HepG2 (cell line): Measurements from ENCODE around the gene F12. TPM values are rescaled to one million over a fixed set of nuclear protein-coding genes. Genes with fewer than 3 reads are reported as not detected.

Experiments used
- ARHGAP35 ChIP-seq: sonication (generic); formaldehyde crosslinking; IDR thresholded peaks from 2 replicates; pipeline ENCODE4 v1.9.0; 2022; ENCODE audit warnings: mild to moderate bottlenecking, inconsistent platforms, moderate library complexity, missing genetic modification reagents, borderline replicate concordance
- ARNT2 ChIP-seq: sonication (generic); formaldehyde crosslinking; IDR thresholded peaks from 2 replicates; pipeline ENCODE4 v1.8.0; 2022; ENCODE audit warnings: mild to moderate bottlenecking, low read depth, missing genetic modification reagents, moderate library complexity
- BATF2 ChIP-seq: sonication (generic); formaldehyde crosslinking; IDR thresholded peaks from 2 replicates; pipeline ENCODE4 v1.8.0; 2022; ENCODE audit warnings: mild to moderate bottlenecking, missing genetic modification reagents, moderate library complexity
- ELF1 ChIP-seq: sonication (generic); formaldehyde crosslinking; IDR thresholded peaks from 2 replicates; pipeline ENCODE4 v1.4.0; 2020; ENCODE audit warnings: missing genetic modification reagents
- HNF1B ChIP-seq: sonication (generic); formaldehyde crosslinking; IDR thresholded peaks from 2 replicates; pipeline ENCODE4 v1.5.1; 2020; ENCODE audit warnings: mild to moderate bottlenecking, moderate library complexity, missing genetic modification reagents
- LCORL ChIP-seq, 2 experiments: fragments of 450-650 bp in 1 of 2; sonication (generic) in 1 of 2; formaldehyde crosslinking in 1 of 2; IDR thresholded peaks; 2 replicates each; pipeline versions ENCODE4 v1.5.0 to v1.6.1; 2017 to 2020; ENCODE audit warnings: antibody characterized with exemption in 1 of 2, missing genetic modification reagents in 1 of 2
- NFKB2 ChIP-seq: sonication (generic); formaldehyde crosslinking; IDR thresholded peaks from 2 replicates; pipeline ENCODE4 v1.4.0; 2020; ENCODE audit warnings: missing genetic modification reagents, borderline replicate concordance
- XBP1 ChIP-seq: sonication (generic); formaldehyde crosslinking; IDR thresholded peaks from 2 replicates; pipeline ENCODE4 v1.5.0; 2020; ENCODE audit warnings: missing genetic modification reagents
- ZBTB7B ChIP-seq: sonication (generic); formaldehyde crosslinking; IDR thresholded peaks from 2 replicates; pipeline ENCODE4 v1.4.0; 2020; ENCODE audit warnings: missing genetic modification reagents
- ZNF292 ChIP-seq: sonication (generic); formaldehyde crosslinking; IDR thresholded peaks from 2 replicates; pipeline ENCODE4 v1.8.1; 2022; ENCODE audit warnings: mild to moderate bottlenecking, low read depth, missing genetic modification reagents, borderline replicate concordance
- ZNF576 ChIP-seq: sonication (generic); formaldehyde crosslinking; IDR thresholded peaks from 2 replicates; pipeline ENCODE4 v1.4.0; 2020; ENCODE audit warnings: mild to moderate bottlenecking, missing genetic modification reagents
- ZNF597 ChIP-seq: sonication (generic); formaldehyde crosslinking; IDR thresholded peaks from 2 replicates; pipeline ENCODE4 v1.5.0; 2020; ENCODE audit warnings: missing genetic modification reagents
- ZNF710 ChIP-seq: sonication (generic); formaldehyde crosslinking; IDR thresholded peaks from 2 replicates; pipeline ENCODE4 v1.5.0; 2020; ENCODE audit warnings: mild to moderate bottlenecking, missing genetic modification reagents, borderline replicate concordance
- ZNF720 ChIP-seq: sonication (generic); formaldehyde crosslinking; IDR thresholded peaks from 2 replicates; pipeline ENCODE4 v1.4.0; 2020; ENCODE audit warnings: missing genetic modification reagents
- ZNF749 ChIP-seq: sonication (generic); formaldehyde crosslinking; IDR thresholded peaks from 2 replicates; pipeline ENCODE4 v1.8.0; 2022; ENCODE audit warnings: mild to moderate bottlenecking, missing genetic modification reagents, moderate library complexity, borderline replicate concordance
- ZSCAN25 ChIP-seq: sonication (generic); formaldehyde crosslinking; IDR thresholded peaks from 2 replicates; pipeline ENCODE4 v1.8.0; 2022; ENCODE audit warnings: mild to moderate bottlenecking, missing genetic modification reagents
- polyA plus RNA-seq, 8 experiments: library from polyadenylated mRNA; depleted of rRNA in 3 of 8; stranded (reverse) in 7 of 8; unstranded in 1 of 8; fragments of >200 nt; fragmentation: Illumina TruSeq in 4 of 8; extraction: Trizol in 4 of 8; gene quantifications; 2 replicates each; pipeline versions ENCODE4 v1.2.1 to v1.2.3, GENCODE V29; 2011 to 2016; ENCODE audit warnings: low read depth in 4 of 8, missing spikeins in 1 of 8, mixed read lengths in 1 of 8; ENCODE audit not compliant: insufficient read depth in 1 of 8
- total RNA-seq, 5 experiments: library from RNA; depleted of rRNA; stranded (reverse); fragments of >200 nt; fragmentation: Illumina TruSeq; extraction: Trizol; gene quantifications; 2 replicates each; pipeline ENCODE4 v1.2.3, GENCODE V29; 2016; ENCODE audit warnings: low read depth in 1 of 5
- TF ChIP-seq, protein P1 (sequence below): sonication (generic); formaldehyde crosslinking; IDR thresholded peaks from 2 replicates; pipeline ENCODE4 v1.4.0; 2020; ENCODE audit warnings: missing genetic modification reagents
- TF ChIP-seq, protein P2 (sequence below), 2 experiments: IDR thresholded peaks; 2 replicates each; pipeline ENCODE4 v1.6.1; 2011 to 2012; ENCODE audit warnings: low read length in 2 of 2, borderline replicate concordance in 1 of 2, low read depth in 1 of 2, mild to moderate bottlenecking in 1 of 2, moderate library complexity in 1 of 2

Gene F12
- total and polyA plus RNA-seq, 2 of the 13 experiments (the other 11 are each of a cell fraction or from before 2014, with no cell fraction given): 2.5 to 3.0 TPM

DNA sequence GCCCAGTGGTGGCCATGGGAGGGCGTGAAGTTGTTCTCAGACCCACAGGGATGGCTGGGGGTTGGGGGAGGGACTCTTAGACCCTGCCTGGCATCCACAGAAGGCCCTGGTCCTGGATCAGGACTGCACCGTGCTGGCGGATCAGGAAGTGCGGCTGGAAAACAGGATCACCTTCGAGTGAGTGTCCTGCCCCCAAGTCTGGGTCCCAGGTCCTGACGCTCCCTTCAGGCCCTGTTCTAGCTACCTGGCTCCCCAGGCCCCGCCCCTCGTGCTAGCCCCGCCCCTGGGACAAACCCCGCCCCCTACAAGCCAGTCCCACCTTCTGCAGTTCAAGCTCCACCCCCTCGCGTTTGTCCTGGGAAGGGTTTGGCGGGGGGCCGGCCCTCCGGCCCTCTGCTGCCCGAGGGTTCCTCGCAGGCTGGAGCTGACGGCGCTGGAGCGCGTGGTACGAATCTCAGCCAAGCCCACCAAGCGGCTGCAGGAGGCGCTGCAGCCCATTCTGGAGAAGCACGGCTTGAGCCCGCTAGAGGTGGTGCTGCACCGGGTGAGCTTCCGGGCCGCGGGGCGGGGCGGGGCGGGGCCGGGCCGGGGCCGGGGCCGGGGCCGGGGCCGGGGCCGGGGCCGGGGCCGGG is 38.8 kb downstream of the F12 start (continued):
- TF ChIP-seq BATF2 (CRISPR knock-in tag): 0 out of 2 replicates have a peak, but pooled peaks have one; percentile 65
- TF ChIP-seq ZNF292: no peak
- TF ChIP-seq ZNF720 (CRISPR knock-in tag): no peak
- peak; percentile 73 for TF ChIP-seq ZBTB7B (CRISPR knock-in tag)
- peak; percentile 90 for TF ChIP-seq ARNT2 (CRISPR knock-in tag)
- peak; percentile 86 for TF ChIP-seq HNF1B
- no peak for TF ChIP-seq LCORL (IDR thresholded peaks at IDR 0.05)
- TF ChIP-seq LCORL (CRISPR knock-in tag; IDR thresholded peaks at IDR 0.05): peak; percentile 90
- TF ChIP-seq ZNF597 (CRISPR knock-in tag): no peak
- TF ChIP-seq ARHGAP35: 0 out of 2 replicates have a peak, but pooled peaks have one; percentile 24
- no peak; the same call in 1 of the 2 replicates for TF ChIP-seq ZNF749
- no peak for TF ChIP-seq ZNF710
- TF ChIP-seq, protein P1, sequence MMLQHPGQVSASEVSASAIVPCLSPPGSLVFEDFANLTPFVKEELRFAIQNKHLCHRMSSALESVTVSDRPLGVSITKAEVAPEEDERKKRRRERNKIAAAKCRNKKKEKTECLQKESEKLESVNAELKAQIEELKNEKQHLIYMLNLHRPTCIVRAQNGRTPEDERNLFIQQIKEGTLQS (CRISPR knock-in tag): no peak
- peak; percentile 78 for TF ChIP-seq ELF1
- TF ChIP-seq ZNF576 (CRISPR knock-in tag): no peak
- no peak for TF ChIP-seq XBP1 (CRISPR knock-in tag)
- TF ChIP-seq, protein P2, sequence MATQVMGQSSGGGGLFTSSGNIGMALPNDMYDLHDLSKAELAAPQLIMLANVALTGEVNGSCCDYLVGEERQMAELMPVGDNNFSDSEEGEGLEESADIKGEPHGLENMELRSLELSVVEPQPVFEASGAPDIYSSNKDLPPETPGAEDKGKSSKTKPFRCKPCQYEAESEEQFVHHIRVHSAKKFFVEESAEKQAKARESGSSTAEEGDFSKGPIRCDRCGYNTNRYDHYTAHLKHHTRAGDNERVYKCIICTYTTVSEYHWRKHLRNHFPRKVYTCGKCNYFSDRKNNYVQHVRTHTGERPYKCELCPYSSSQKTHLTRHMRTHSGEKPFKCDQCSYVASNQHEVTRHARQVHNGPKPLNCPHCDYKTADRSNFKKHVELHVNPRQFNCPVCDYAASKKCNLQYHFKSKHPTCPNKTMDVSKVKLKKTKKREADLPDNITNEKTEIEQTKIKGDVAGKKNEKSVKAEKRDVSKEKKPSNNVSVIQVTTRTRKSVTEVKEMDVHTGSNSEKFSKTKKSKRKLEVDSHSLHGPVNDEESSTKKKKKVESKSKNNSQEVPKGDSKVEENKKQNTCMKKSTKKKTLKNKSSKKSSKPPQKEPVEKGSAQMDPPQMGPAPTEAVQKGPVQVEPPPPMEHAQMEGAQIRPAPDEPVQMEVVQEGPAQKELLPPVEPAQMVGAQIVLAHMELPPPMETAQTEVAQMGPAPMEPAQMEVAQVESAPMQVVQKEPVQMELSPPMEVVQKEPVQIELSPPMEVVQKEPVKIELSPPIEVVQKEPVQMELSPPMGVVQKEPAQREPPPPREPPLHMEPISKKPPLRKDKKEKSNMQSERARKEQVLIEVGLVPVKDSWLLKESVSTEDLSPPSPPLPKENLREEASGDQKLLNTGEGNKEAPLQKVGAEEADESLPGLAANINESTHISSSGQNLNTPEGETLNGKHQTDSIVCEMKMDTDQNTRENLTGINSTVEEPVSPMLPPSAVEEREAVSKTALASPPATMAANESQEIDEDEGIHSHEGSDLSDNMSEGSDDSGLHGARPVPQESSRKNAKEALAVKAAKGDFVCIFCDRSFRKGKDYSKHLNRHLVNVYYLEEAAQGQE (IDR thresholded peaks at IDR 0.05; ENCODE audit: borderline replicate concordance in 1 of 2, low read depth in 1 of 2, low read length in 2 of 2): no peak
- 0 out of 2 replicates have a peak, but pooled peaks have one; percentile 18 for TF ChIP-seq ZSCAN25 (CRISPR knock-in tag)
- peak; percentile 36; the same call in 1 of the 2 replicates for TF ChIP-seq NFKB2 (CRISPR knock-in tag)
